ENCODE data around the gene IL22RA1.

GRCh38 chr1:24096009-24096738 lies 46.8 kb downstream of the IL22RA1 start:
- TF ChIP-seq CTCF (conservative IDR thresholded peaks at IDR 0.05 in 1 of 2, IDR thresholded peaks at IDR 0.05 in 1 of 2; ENCODE audit: extremely low read depth in 1 of 2, insufficient read depth in 1 of 2, low read depth in 1 of 2, low read length in 2 of 2) (no peak), EZH2 (IDR thresholded peaks at IDR 0.05; ENCODE audit: borderline replicate concordance, low read length) (no peak)

Measured in mammary epithelial cell (primary cell).